MM.1S (cell line): ENCODE measurements around the gene PATZ1.

ENCODE experiments used
- DNase-seq: peaks from one replicate; pipeline ENCODE4 v3.0.0-alpha.2; 2015
- H2AFZ ChIP-seq: fragments of 300-600 bp; sonication (generic); 2 replicates; pipeline ENCODE4 v1.6.0; 2016; ENCODE audit warnings: antibody characterized with exemption, low read length
- H3F3A ChIP-seq: fragments of 300-600 bp; sonication (generic); 2 replicates; pipeline ENCODE4 v1.6.1; 2016; ENCODE audit warnings: mild to moderate bottlenecking, antibody characterized with exemption, low read length, moderate library complexity, mixed read lengths; ENCODE audit not compliant: insufficient read depth
- H3K27ac ChIP-seq: fragments of 300-600 bp; sonication (generic); 2 replicates; pipeline ENCODE4 v1.5.1; 2016; ENCODE audit warnings: mild to moderate bottlenecking, low read length
- H3K27me3 ChIP-seq: fragments of 300-600 bp; sonication (generic); replicated peaks from 2 replicates; pipeline ENCODE4 v1.6.0; 2016; ENCODE audit warnings: low read length; ENCODE audit not compliant: insufficient read depth
- H3K36me3 ChIP-seq: fragments of 300-600 bp; sonication (generic); replicated peaks from 2 replicates; pipeline ENCODE4 v1.6.1; 2016; ENCODE audit warnings: mild to moderate bottlenecking, low read length, mixed read lengths; ENCODE audit not compliant: insufficient read depth
- H3K4me1 ChIP-seq: fragments of 300-600 bp; sonication (generic); 2 replicates; pipeline ENCODE4 v1.6.1; 2016; ENCODE audit warnings: low read length, mixed read lengths
- H3K4me2 ChIP-seq: fragments of 300-600 bp; sonication (generic); 2 replicates; pipeline ENCODE4 v1.6.0; 2016; ENCODE audit warnings: low read depth, low read length
- H3K4me3 ChIP-seq: fragments of 300-600 bp; sonication (generic); 2 replicates; pipeline ENCODE4 v1.5.1; 2016; ENCODE audit warnings: low read length, mixed read lengths
- H3K79me2 ChIP-seq: fragments of 300-600 bp; sonication (generic); 2 replicates; pipeline ENCODE4 v1.6.1; 2016; ENCODE audit warnings: mixed run types, low read length, mixed read lengths
- H3K9ac ChIP-seq: fragments of 300-600 bp; sonication (generic); 2 replicates; pipeline ENCODE4 v1.6.1; 2016; ENCODE audit warnings: low read length, mixed read lengths
- H3K9me2 ChIP-seq: fragments of 300-600 bp; sonication (generic); replicated peaks from 2 replicates; pipeline ENCODE4 v1.6.1; 2016; ENCODE audit warnings: mild to moderate bottlenecking, low read length, mixed read lengths; ENCODE audit not compliant: insufficient read depth
- H3K9me3 ChIP-seq: fragments of 300-600 bp; sonication (generic); replicated peaks from 2 replicates; pipeline ENCODE4 v1.6.1; 2016; ENCODE audit warnings: mild to moderate bottlenecking, low read length, mixed read lengths; ENCODE audit not compliant: insufficient read depth
- H4K20me1 ChIP-seq: fragments of 300-600 bp; sonication (generic); 2 replicates; pipeline ENCODE4 v1.6.1; 2016; ENCODE audit warnings: mild to moderate bottlenecking, low read length, moderate library complexity, mixed read lengths; ENCODE audit not compliant: insufficient read depth
- CTCF ChIP-seq: fragments of 300-600 bp; sonication (generic); IDR thresholded peaks from 2 replicates; pipeline ENCODE4 v1.5.1; 2016; ENCODE audit warnings: antibody characterized with exemption, low read length, mixed read lengths
- EZH2 ChIP-seq: fragments of 300-600 bp; sonication (generic); optimal IDR thresholded peaks from 2 replicates; pipeline ENCODE3; 2017; ENCODE audit warnings: low read depth, mild to moderate bottlenecking, antibody characterized with exemption, low read length, mixed read lengths
- EZH2phosphoT487 ChIP-seq: fragments of 300-600 bp; sonication (generic); IDR thresholded peaks from 2 replicates; pipeline ENCODE4 v1.6.1; 2018; ENCODE audit warnings: antibody characterized with exemption, low read length

Gene PATZ1

GRCh38 chr22:31337178-31337577 is 9.0 kb downstream of the PATZ1 start:
- Histone ChIP-seq H3K4me2 (no peak overlapping the region), H3K4me3 (no peak overlapping the region), H3K9me3 (no peaks in the 10 kb centered on the region), H3F3A (no peaks in the 10 kb centered on the region), H3K36me3 (no peaks in the 10 kb centered on the region; the same call in 1 of the 2 replicates), H3K79me2 (no peaks in the 10 kb centered on the region), H4K20me1 (no peaks in the 10 kb centered on the region), H2AFZ (no peak overlapping the region), H3K4me1 (no peaks in the 10 kb centered on the region), H3K9me2 (no peaks in the 10 kb centered on the region), H3K9ac (no peak overlapping the region), H3K27me3 (no peaks in the 10 kb centered on the region), H3K27ac (no peak overlapping the region)
- no peak for TF ChIP-seq EZH2phosphoT487
- no peak for TF ChIP-seq EZH2
- TF ChIP-seq CTCF = no peak
- DNase-seq = no peak

DNA sequence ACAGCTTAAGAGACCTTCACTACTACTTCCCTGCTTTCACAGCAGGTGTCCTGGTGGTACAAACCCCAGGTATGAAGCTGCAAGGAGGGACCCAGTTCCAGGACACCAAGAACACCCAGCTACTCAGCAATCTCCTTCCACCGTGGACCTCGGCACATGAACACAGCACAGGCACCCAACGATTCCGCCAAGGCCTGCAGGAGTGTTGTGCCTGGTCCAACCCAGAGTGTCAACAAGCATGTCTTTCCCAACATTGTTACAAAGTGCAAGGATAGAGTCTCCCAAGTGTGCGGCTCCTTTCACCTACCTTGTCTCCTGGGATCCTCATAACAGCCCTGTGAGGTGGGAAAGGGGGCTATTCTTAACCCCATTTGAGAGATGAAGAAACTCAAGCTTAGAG is 11.8 kb downstream of the PATZ1 start:
- no peaks in the 10 kb centered on the region for H3K4me1 ChIP-seq
- no peak overlapping the region for H2AFZ ChIP-seq
- no peak for TF ChIP-seq EZH2
- TF ChIP-seq CTCF = no peak
- no peak for TF ChIP-seq EZH2phosphoT487
- DNase-seq = no peak
- no peaks in the 10 kb centered on the region for H3K79me2 ChIP-seq
- no peak overlapping the region for H3K27ac ChIP-seq
- no peaks in the 10 kb centered on the region; the same call in 1 of the 2 replicates for H3K36me3 ChIP-seq
- H3K4me3 ChIP-seq = no peak overlapping the region
- H3F3A ChIP-seq = no peaks in the 10 kb centered on the region
- H3K9ac ChIP-seq = no peak overlapping the region
- H3K4me2 ChIP-seq = no peak overlapping the region
- no peaks in the 10 kb centered on the region for H3K9me2 ChIP-seq
- no peaks in the 10 kb centered on the region for H3K27me3 ChIP-seq
- no peaks in the 10 kb centered on the region for H4K20me1 ChIP-seq
- no peaks in the 10 kb centered on the region for H3K9me3 ChIP-seq

GRCh38 chr22:31333641-31334040 is 12.5 kb downstream of the PATZ1 start:
- no peaks in the 10 kb centered on the region for H3F3A ChIP-seq
- no peaks in the 10 kb centered on the region for H3K9me2 ChIP-seq
- no peaks in the 10 kb centered on the region for H3K27me3 ChIP-seq
- no peaks in the 10 kb centered on the region for H3K4me1 ChIP-seq
- no peak for DNase-seq
- no peaks in the 10 kb centered on the region for H4K20me1 ChIP-seq
- H3K9me3 ChIP-seq = no peaks in the 10 kb centered on the region
- TF ChIP-seq EZH2phosphoT487 = no peak
- TF ChIP-seq EZH2 = no peak
- TF ChIP-seq CTCF = no peak
- H3K79me2 ChIP-seq = no peaks in the 10 kb centered on the region
- no peaks in the 10 kb centered on the region; the same call in 1 of the 2 replicates for H3K36me3 ChIP-seq
- H2AFZ ChIP-seq = no peak overlapping the region
- no peak overlapping the region for H3K4me3 ChIP-seq
- H3K9ac ChIP-seq = no peak overlapping the region
- no peak overlapping the region for H3K4me2 ChIP-seq
- no peak overlapping the region for H3K27ac ChIP-seq
